ENCODE data around the gene RAB34.

The RAB34 gene

GRCh38 chr17:28685366-28685765 lies 32.3 kb downstream of the RAB34 start:
- DNase-seq (ENCODE audit: low read depth, low spot score) = no peak

- no peak for DNase-seq (ENCODE audit: low read depth, low spot score)
Measured at GRCh38 chr17:28684963-28685362, 32.7 kb downstream of the RAB34 start.

GRCh38 chr17:28682655-28683054 lies 35.0 kb downstream of the RAB34 start:
- no peak for DNase-seq (ENCODE audit: low read depth, low spot score)

- no peak for DNase-seq (ENCODE audit: low read depth, low spot score)
Measured at GRCh38 chr17:28675980-28676379, 41.7 kb downstream of the RAB34 start.

GRCh38 chr17:28675490-28675889 lies 42.2 kb downstream of the RAB34 start:
- no peak for DNase-seq (ENCODE audit: low read depth, low spot score)

GRCh38 chr17:28669918-28670317 lies 47.8 kb downstream of the RAB34 start:
- DNase-seq (ENCODE audit: low read depth, low spot score) = no peak

GRCh38 chr17:28667870-28668269 lies 49.8 kb downstream of the RAB34 start:
- DNase-seq (ENCODE audit: low read depth, low spot score) = no peak

GRCh38 chr17:28665994-28666393 lies 51.7 kb downstream of the RAB34 start:
- DNase-seq (ENCODE audit: low read depth, low spot score) = no peak

Measured in activated CD4-positive, CD25-positive, alpha-beta regulatory T cell treated with anti-CD3 and anti-CD28 coated beads, Interleukin-2, amount 50 U/mL, for 16 hours (primary cell).